Posterior cingulate gyrus (tissue), 11 donors: ENCODE results near the gene PHACTR4.
"Not testable (repeated sequence)": the region's sequence is repeated elsewhere in the genome, so short reads cannot be mapped to it uniquely, and the experiment has no call there.

ENCODE experiments used
- DNase-seq, 10 donors: peaks; one replicate each; pipeline versions ENCODE4 v3.0.0 to v3.0.0-alpha.2; 2020 to 2021; ENCODE audit warnings: mixed read lengths in 3 of 10
- intact Hi-C: fragments of 100-400 bp; cut with DNase I; formaldehyde crosslinking; loops from one replicate; pipeline ENCODE4 v1.15.1; 2023

Gene PHACTR4

GRCh38 chr1:28421744-28422143 lies 52.2 kb downstream of the PHACTR4 start:
- intact Hi-C loops = no loop called here
- DNase-seq = no peak

GRCh38 chr1:28426831-28427230 lies 57.3 kb downstream of the PHACTR4 start:
- no peak for DNase-seq
- intact Hi-C loops = no loop called here

- no peak for DNase-seq
- intact Hi-C loops = no loop called here
Observed at GRCh38 chr1:28428012-28428411, 58.5 kb downstream of the PHACTR4 start.

GRCh38 chr1:28428990-28429520 lies 59.5 kb downstream of the PHACTR4 start:
- no peak for DNase-seq
- intact Hi-C loops = no loop called here

- no peak for DNase-seq
Observed at GRCh38 chr1:28436211-28436769, 66.8 kb downstream of the PHACTR4 start.

GRCh38 chr1:28437264-28437923 lies 67.9 kb downstream of the PHACTR4 start:
- intact Hi-C loops = no loop called here

More at GRCh38 chr1:28436211-28436769, 66.8 kb downstream of the PHACTR4 start:
- intact Hi-C loops = no loop called here

GRCh38 chr1:28437924-28438699 lies 68.6 kb downstream of the PHACTR4 start:
- intact Hi-C loops = no loop called here
- DNase-seq = peak in 7 of 10 donors; percentile 12 to 88 (median 34)

More at GRCh38 chr1:28437264-28437923, 67.9 kb downstream of the PHACTR4 start:
- DNase-seq = no peak

- intact Hi-C loops = no loop called here
- DNase-seq = no peak
Observed at GRCh38 chr1:28439320-28439719, 69.8 kb downstream of the PHACTR4 start.

GRCh38 chr1:28441674-28442073 lies 72.1 kb downstream of the PHACTR4 start:
- no peak for DNase-seq
- intact Hi-C loops = no loop called here

GRCh38 chr1:28443550-28443949 lies 74.0 kb downstream of the PHACTR4 start:
- intact Hi-C loops = no loop called here
- DNase-seq = no peak

- intact Hi-C loops = no loop called here
- no peak for DNase-seq
Observed at GRCh38 chr1:28447679-28448078, 78.1 kb downstream of the PHACTR4 start.

GRCh38 chr1:28448094-28448611 lies 78.6 kb downstream of the PHACTR4 start:
- intact Hi-C loops, DNase-seq: not testable (repeated sequence)

GRCh38 chr1:28449904-28450303 lies 80.4 kb downstream of the PHACTR4 start:
- DNase-seq = no peak
- intact Hi-C loops = loop anchor here (2.0 kb wide), 1 partner anchor 39 kb away; no protein-coding TSS in a partner anchor

- DNase-seq = no peak
- intact Hi-C loops = loop anchor here (2.0 kb wide), 1 partner anchor 38 kb away; no protein-coding TSS in a partner anchor
Observed at GRCh38 chr1:28450561-28450960, 81.0 kb downstream of the PHACTR4 start.

GRCh38 chr1:28451011-28451410 lies 81.5 kb downstream of the PHACTR4 start:
- intact Hi-C loops = loop anchor here (2.0 kb wide), 1 partner anchor 38 kb away; no protein-coding TSS in a partner anchor
- no peak for DNase-seq

- DNase-seq = no peak
- intact Hi-C loops = no loop called here
Observed at GRCh38 chr1:28456078-28456477, 86.5 kb downstream of the PHACTR4 start.

- DNase-seq = no peak
- intact Hi-C loops = no loop called here
Observed at GRCh38 chr1:28457678-28458077, 88.1 kb downstream of the PHACTR4 start.

GRCh38 chr1:28458237-28459228 lies 89.0 kb downstream of the PHACTR4 start:
- intact Hi-C loops = no loop called here
- DNase-seq = no peak

GRCh38 chr1:28466226-28466778 lies 96.8 kb downstream of the PHACTR4 start:
- no peak for DNase-seq
- intact Hi-C loops = no loop called here
